ENCODE data around the gene NEMP1.
A peak's percentile ranks its signal among the peaks of the same experiment; 100 is the strongest.

Gene NEMP1

DNA sequence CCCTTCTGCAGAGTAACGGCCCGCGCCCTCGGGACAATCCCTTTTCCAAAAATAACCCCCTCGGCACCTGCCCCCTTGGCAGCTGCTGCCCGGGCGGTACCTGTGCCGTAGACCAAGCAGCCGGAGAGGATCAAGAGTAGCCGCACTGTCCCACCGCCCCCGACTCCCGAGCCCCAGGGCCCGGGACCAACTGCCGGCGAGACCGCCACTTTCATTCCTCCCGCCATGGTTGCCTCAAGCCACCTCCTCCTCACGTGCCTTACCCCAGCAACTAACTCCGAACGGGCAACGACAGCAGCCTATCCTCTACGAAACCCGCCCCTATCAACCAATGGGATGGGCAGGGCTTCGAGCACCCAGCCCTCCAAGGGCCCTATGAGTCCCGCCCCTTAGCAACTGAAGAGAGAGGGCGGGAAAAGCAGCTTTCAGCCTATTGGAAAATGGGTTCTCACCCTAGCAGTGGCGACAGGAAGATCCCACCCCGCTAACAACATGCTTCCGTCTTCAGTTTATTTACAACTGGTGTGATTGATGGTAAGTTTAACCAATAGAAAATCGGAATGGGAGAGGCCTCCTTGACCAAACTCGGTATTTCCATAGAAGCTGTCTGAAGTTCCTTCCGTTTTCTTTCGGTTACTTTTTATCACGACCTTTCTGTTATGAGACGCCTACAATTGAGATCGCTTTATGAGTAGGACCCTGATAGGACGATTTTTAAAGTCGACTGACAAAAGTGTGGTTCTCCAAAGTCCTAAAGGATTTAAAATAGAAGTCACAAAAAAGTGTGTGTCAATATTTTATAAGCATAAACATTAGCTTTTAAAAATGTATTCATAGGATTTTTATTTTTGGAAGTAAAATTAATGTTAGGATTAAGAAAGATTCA is at the start of gene NEMP1:
TSS of gene NEMP1 (minus strand) at position 273 of the 886 bp plus-strand sequence. CDS start at position 227, 46 bp downstream.
- H3K27me3 ChIP-seq (ENCODE audit: insufficient read depth, low read depth, severe bottlenecking) = no peaks in the 10 kb centered on the region
- peak; percentile 98 for DNase-seq
- peak within 1 kb of the TSS; percentile 74 for H3K4me3 ChIP-seq (ENCODE audit: low read depth, low read length)
- no peaks in the 10 kb centered on the region for H3K9me3 ChIP-seq (ENCODE audit: severe bottlenecking)
- no peak for TF ChIP-seq CTCF (IDR thresholded peaks at IDR 0.05; ENCODE audit: low read depth, low read length)
- peaks cover 8% of the 10 kb centered on the region for H3K36me3 ChIP-seq
- H3K27ac ChIP-seq = peak within 1 kb of the TSS; percentile 92

GRCh38 chr12:57127726-57128518 is 49.3 kb upstream of the NEMP1 start, which contains the start of gene LRP1:
LRP1 (plus strand) TSS chr12:57128483; CDS start chr12:57128965, 482 bp downstream.
- DNase-seq = peak; percentile 84
- no peak for TF ChIP-seq CTCF (IDR thresholded peaks at IDR 0.05; ENCODE audit: low read depth, low read length)

DNA sequence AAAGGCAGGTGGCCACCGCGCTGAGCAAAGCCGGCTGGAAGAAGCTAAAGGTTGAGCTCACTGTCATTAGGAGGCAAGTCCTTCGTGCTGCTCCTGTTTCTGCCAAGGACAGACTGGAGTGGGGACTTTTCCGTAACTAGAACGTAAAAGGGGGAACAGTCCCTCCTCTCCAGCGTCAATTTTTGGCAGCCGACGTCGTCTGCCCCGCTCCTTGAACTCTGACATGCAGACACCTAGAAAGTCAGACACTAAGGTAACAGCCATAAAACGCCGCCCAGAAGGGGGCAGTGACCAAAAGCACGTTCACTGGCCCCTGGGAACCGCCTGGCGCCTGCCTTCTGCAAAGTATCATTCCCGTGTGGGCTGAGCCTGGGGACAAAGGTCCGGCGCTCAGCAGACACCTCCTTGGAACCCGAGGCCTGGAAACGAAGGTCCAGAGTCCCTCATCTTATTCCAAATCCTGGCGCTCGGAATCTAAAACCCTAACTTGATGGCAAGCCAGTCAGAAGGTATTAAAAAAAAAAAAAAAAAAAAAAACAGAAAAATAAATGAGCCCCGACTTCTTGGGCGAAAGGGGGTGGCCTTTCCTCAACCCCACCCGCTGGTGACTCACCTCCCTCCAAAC is 48.6 kb upstream of the NEMP1 start:
- TF ChIP-seq CTCF (IDR thresholded peaks at IDR 0.05; ENCODE audit: low read depth, low read length) = peak; percentile 34; the same call in 1 of the 2 replicates
- peak; percentile 85 for DNase-seq
- H3K27me3 ChIP-seq (ENCODE audit: insufficient read depth, low read depth, severe bottlenecking) = no peaks in the 10 kb centered on the region
- peak overlapping the region; percentile 70 for H3K27ac ChIP-seq
- H3K36me3 ChIP-seq = no peaks in the 10 kb centered on the region
- no peaks in the 10 kb centered on the region for H3K9me3 ChIP-seq (ENCODE audit: severe bottlenecking)
- H3K4me3 ChIP-seq (ENCODE audit: low read depth, low read length) = peak overlapping the region; percentile 66

More at GRCh38 chr12:57127726-57128518, 49.3 kb upstream of the NEMP1 start, which contains the start of gene LRP1:
- Histone ChIP-seq H3K27me3 (ENCODE audit: insufficient read depth, low read depth, severe bottlenecking) (no peaks in the 10 kb centered on the region), H3K36me3 (no peaks in the 10 kb centered on the region), H3K9me3 (ENCODE audit: severe bottlenecking) (no peaks in the 10 kb centered on the region), H3K4me3 (ENCODE audit: low read depth, low read length) (peak within 1 kb of the TSS; percentile 66), H3K27ac (peak within 1 kb of the TSS; percentile 70)

DNA sequence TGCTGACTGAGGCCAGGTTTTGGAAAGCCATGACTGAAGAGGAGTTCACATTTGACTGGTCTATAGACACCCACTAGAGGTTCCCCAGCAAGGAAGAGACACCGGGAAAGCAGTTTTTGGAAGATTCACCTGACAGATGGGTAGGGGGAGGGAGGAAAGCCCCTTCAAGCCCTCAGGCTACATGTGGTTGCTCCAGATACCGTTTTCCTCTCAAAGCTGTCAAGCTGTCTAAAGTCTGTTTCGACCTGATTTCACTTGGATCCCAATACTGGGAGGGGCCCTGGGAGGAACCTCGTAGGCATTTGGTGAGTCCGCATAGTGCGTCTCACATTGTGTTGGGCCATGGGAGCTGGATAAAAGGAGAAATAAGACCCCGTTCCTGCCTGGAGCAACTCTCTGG is 48.0 kb upstream of the NEMP1 start:
- DNase-seq = no peak
- H3K4me3 ChIP-seq (ENCODE audit: low read depth, low read length) = peak overlapping the region; percentile 66
- no peak overlapping the region for H3K27ac ChIP-seq

More for the DNA sequence above, 48.0 kb upstream of the NEMP1 start:
- Histone ChIP-seq H3K27me3 (ENCODE audit: insufficient read depth, low read depth, severe bottlenecking) (no peaks in the 10 kb centered on the region), H3K9me3 (ENCODE audit: severe bottlenecking) (no peaks in the 10 kb centered on the region), H3K36me3 (no peaks in the 10 kb centered on the region)
- no peak for TF ChIP-seq CTCF (IDR thresholded peaks at IDR 0.05; ENCODE audit: low read depth, low read length)

All from WERI-Rb-1 (cell line).